ENCODE measurements around the gene PNLIP. TPM values are rescaled to one million over a fixed set of nuclear protein-coding genes. Genes with fewer than 3 reads are reported as not detected.
A peak's percentile ranks its signal among the peaks of the same experiment; 100 is the strongest.

Gene PNLIP
- total RNA-seq (1 to 10 TPM in 3 of 5 donors, not detected in 2; 2.3 to 3.1 (median 2.6) TPM), total RNA-seq (0 reads per million in 29 experiments)
- total RNA-seq (2013), result not detected

- no peaks in the 10 kb centered on the region for H3K4me1 Mint-ChIP-seq
- peaks cover 0 to under 1% (median 0%) of the 10 kb centered on the region in 3 donors for H3K9me3 Mint-ChIP-seq
- Histone ChIP-seq H3K4me3 (ENCODE audit: control insufficient read depth in 1 of 2, extremely low read depth in 1 of 2, low read length in 1 of 2) (no peak within 1 kb of the TSS), H3K36me3 (ENCODE audit: control insufficient read depth in 2 of 2, extremely low read depth in 1 of 2, insufficient read depth in 1 of 2, low read length in 1 of 2) (no peaks in the 10 kb centered on the region), H3K27ac (ENCODE audit: low read length) (no peak within 1 kb of the TSS), H3K27me3 (replicated peaks in 1 of 2; ENCODE audit: control insufficient read depth in 2 of 2, extremely low read depth in 1 of 2, insufficient read depth in 2 of 2, low read length in 1 of 2) (no peaks in the 10 kb centered on the region), H3K9me3 (no peaks in the 10 kb centered on the region), H3K4me1 (ENCODE audit: control insufficient read depth in 1 of 2, extremely low read depth in 1 of 2, insufficient read depth in 2 of 2, low read length in 2 of 2) (no peaks in the 10 kb centered on the region)
- H3K36me3 Mint-ChIP-seq, result no peaks in the 10 kb centered on the region
- H3K4me3 Mint-ChIP-seq, result no peak within 1 kb of the TSS
- no peak within 1 kb of the TSS for H3K27ac Mint-ChIP-seq
- ChIA-PET CTCF (interaction anchor here in 1 of 2 donors (0.5 kb wide), 1 partner anchor 73 kb away, joined by 3 read pairs; no protein-coding TSS in a partner anchor), POLR2A (no interaction called here)
- WGBS (ENCODE audit: insufficient coverage), result 89% methylated on average over 1 of the region's 8 CpGs
- peaks cover 0 to 7% of the 10 kb centered on the region in 2 donors for H3K27me3 Mint-ChIP-seq
- ATAC-seq (replicated peaks in 1 of 4) (no peak), DNase-seq (no peak)
Measured at GRCh38 chr10:116545756-116546155, at the start of gene PNLIP. TSS of gene PNLIP (plus strand) at chr10:116545931. CDS start at chr10:116546093, 162 bp downstream.

DNA sequence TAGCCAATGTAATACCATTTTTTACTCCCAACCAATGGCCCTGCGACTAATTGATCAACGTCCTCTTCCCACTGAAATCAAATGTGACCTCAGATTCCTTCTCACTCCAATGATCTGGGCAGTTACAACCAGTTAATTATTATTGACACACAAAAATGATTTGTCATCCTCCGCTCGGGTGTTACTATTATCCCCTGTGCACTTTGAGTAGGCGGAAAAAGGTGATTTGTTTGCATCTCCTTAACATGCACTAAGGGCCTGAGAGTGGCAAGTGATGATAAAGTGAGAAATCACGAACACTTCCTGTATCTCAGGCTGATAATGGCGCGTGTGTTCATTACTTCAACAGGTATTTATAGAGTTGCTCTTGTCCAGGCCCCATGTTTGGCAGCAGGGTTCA is 40.9 kb upstream of the PNLIP start:
- no peaks in the 10 kb centered on the region for H3K9me3 ChIP-seq
- CTCF ChIA-PET, result no interaction called here
- no peaks in the 10 kb centered on the region for H3K36me3 ChIP-seq (ENCODE audit: control insufficient read depth in 2 of 2, extremely low read depth in 1 of 2, insufficient read depth in 1 of 2, low read length in 1 of 2)
- Mint-ChIP-seq H3K4me3 (no peak overlapping the region), H3K27ac (no peak overlapping the region), H3K4me1 (no peaks in the 10 kb centered on the region), H3K9me3 (peaks cover 0 to 15% (median 4%) of the 10 kb centered on the region in 3 donors), H3K36me3 (no peaks in the 10 kb centered on the region), H3K27me3 (peaks cover 0 to 5% of the 10 kb centered on the region in 2 donors)
- H3K4me1 ChIP-seq (ENCODE audit: control insufficient read depth in 1 of 2, extremely low read depth in 1 of 2, insufficient read depth in 2 of 2, low read length in 2 of 2), result no peaks in the 10 kb centered on the region
- POLR2A ChIA-PET, result no interaction called here
- no peak overlapping the region for H3K4me3 ChIP-seq (ENCODE audit: control insufficient read depth in 1 of 2, extremely low read depth in 1 of 2, low read length in 1 of 2)
- ATAC-seq (replicated peaks in 1 of 4), result no peak
- no peak overlapping the region for H3K27ac ChIP-seq (ENCODE audit: low read length)
- WGBS (ENCODE audit: insufficient coverage), result 55% methylated on average over 2 of the region's 8 CpGs
- no peak for DNase-seq
- H3K27me3 ChIP-seq (replicated peaks in 1 of 2; ENCODE audit: control insufficient read depth in 2 of 2, extremely low read depth in 1 of 2, insufficient read depth in 2 of 2, low read length in 1 of 2), result no peaks in the 10 kb centered on the region

GRCh38 chr10:116510565-116510964 is 35.2 kb upstream of the PNLIP start:
- Mint-ChIP-seq H3K36me3 (no peaks in the 10 kb centered on the region), H3K4me1 (no peaks in the 10 kb centered on the region), H3K4me3 (no peak overlapping the region), H3K27me3 (peaks cover 2 to 10% of the 10 kb centered on the region in 2 donors), H3K27ac (no peak overlapping the region), H3K9me3 (peaks cover 0 to 7% (median 0%) of the 10 kb centered on the region in 3 donors)
- Histone ChIP-seq H3K9me3 (no peaks in the 10 kb centered on the region), H3K36me3 (ENCODE audit: control insufficient read depth in 2 of 2, extremely low read depth in 1 of 2, insufficient read depth in 1 of 2, low read length in 1 of 2) (no peaks in the 10 kb centered on the region), H3K4me3 (ENCODE audit: control insufficient read depth in 1 of 2, extremely low read depth in 1 of 2, low read length in 1 of 2) (no peak overlapping the region), H3K27ac (ENCODE audit: low read length) (no peak overlapping the region), H3K4me1 (ENCODE audit: control insufficient read depth in 1 of 2, extremely low read depth in 1 of 2, insufficient read depth in 2 of 2, low read length in 2 of 2) (no peaks in the 10 kb centered on the region), H3K27me3 (replicated peaks in 1 of 2; ENCODE audit: control insufficient read depth in 2 of 2, extremely low read depth in 1 of 2, insufficient read depth in 2 of 2, low read length in 1 of 2) (peaks cover 0 to 3% of the 10 kb centered on the region in 2 experiments)
- POLR2A ChIA-PET, result no interaction called here
- ATAC-seq (replicated peaks in 1 of 4) (no peak), DNase-seq (no peak)
- no CpG with 5 or more reads among the region's 3 CpGs for WGBS (ENCODE audit: insufficient coverage)
- CTCF ChIA-PET, result interaction anchor here in 1 of 2 donors (1.6 kb wide), 1 partner anchor 15 kb away, joined by 6 read pairs; no protein-coding TSS in a partner anchor

GRCh38 chr10:116511365-116511764 is 34.4 kb upstream of the PNLIP start:
- peaks cover 2 to 10% of the 10 kb centered on the region in 2 donors for H3K27me3 Mint-ChIP-seq
- Histone ChIP-seq H3K4me3 (ENCODE audit: control insufficient read depth in 1 of 2, extremely low read depth in 1 of 2, low read length in 1 of 2) (no peak overlapping the region), H3K27ac (ENCODE audit: low read length) (no peak overlapping the region), H3K9me3 (no peaks in the 10 kb centered on the region), H3K27me3 (replicated peaks in 1 of 2; ENCODE audit: control insufficient read depth in 2 of 2, extremely low read depth in 1 of 2, insufficient read depth in 2 of 2, low read length in 1 of 2) (peaks cover 0 to 3% of the 10 kb centered on the region in 2 experiments), H3K36me3 (ENCODE audit: control insufficient read depth in 2 of 2, extremely low read depth in 1 of 2, insufficient read depth in 1 of 2, low read length in 1 of 2) (no peaks in the 10 kb centered on the region), H3K4me1 (ENCODE audit: control insufficient read depth in 1 of 2, extremely low read depth in 1 of 2, insufficient read depth in 2 of 2, low read length in 2 of 2) (no peaks in the 10 kb centered on the region)
- no peaks in the 10 kb centered on the region for H3K36me3 Mint-ChIP-seq
- H3K4me3 Mint-ChIP-seq, result no peak overlapping the region
- no CpG with 5 or more reads among the region's 3 CpGs for WGBS (ENCODE audit: insufficient coverage)
- H3K27ac Mint-ChIP-seq, result no peak overlapping the region
- H3K9me3 Mint-ChIP-seq, result peaks cover 0 to 7% (median 0%) of the 10 kb centered on the region in 3 donors
- no peaks in the 10 kb centered on the region for H3K4me1 Mint-ChIP-seq
- POLR2A ChIA-PET, result interaction anchor here in 1 of 2 donors (0.7 kb wide), 1 partner anchor 15 kb away, joined by 3 read pairs; no protein-coding TSS in a partner anchor
- CTCF ChIA-PET, result interaction anchor here (0.6 to 0.7 kb wide), 2 partner anchors 19 to 108 kb away, joined by 3 to 9 read pairs; no protein-coding TSS in a partner anchor
- DNase-seq (no peak), ATAC-seq (replicated peaks in 1 of 4) (no peak)

GRCh38 chr10:116521424-116522290 is 24.1 kb upstream of the PNLIP start:
- no peak overlapping the region for H3K4me3 Mint-ChIP-seq
- Histone ChIP-seq H3K9me3 (no peaks in the 10 kb centered on the region), H3K4me1 (ENCODE audit: control insufficient read depth in 1 of 2, extremely low read depth in 1 of 2, insufficient read depth in 2 of 2, low read length in 2 of 2) (no peaks in the 10 kb centered on the region), H3K4me3 (ENCODE audit: control insufficient read depth in 1 of 2, extremely low read depth in 1 of 2, low read length in 1 of 2) (no peak overlapping the region), H3K27ac (ENCODE audit: low read length) (no peak overlapping the region), H3K27me3 (replicated peaks in 1 of 2; ENCODE audit: control insufficient read depth in 2 of 2, extremely low read depth in 1 of 2, insufficient read depth in 2 of 2, low read length in 1 of 2) (peaks cover 0 to 2% of the 10 kb centered on the region in 2 experiments), H3K36me3 (ENCODE audit: control insufficient read depth in 2 of 2, extremely low read depth in 1 of 2, insufficient read depth in 1 of 2, low read length in 1 of 2) (no peaks in the 10 kb centered on the region)
- H3K36me3 Mint-ChIP-seq, result no peaks in the 10 kb centered on the region
- no peak for ATAC-seq (replicated peaks in 1 of 4)
- H3K27ac Mint-ChIP-seq, result no peak overlapping the region
- peaks cover 0 to 6% of the 10 kb centered on the region in 2 donors for H3K27me3 Mint-ChIP-seq
- no peaks in the 10 kb centered on the region for H3K9me3 Mint-ChIP-seq
- ChIA-PET CTCF (interaction anchor here in 1 of 2 donors (1.0 kb wide), 1 partner anchor 12 kb away, joined by 3 read pairs; no protein-coding TSS in a partner anchor), POLR2A (no interaction called here)
- H3K4me1 Mint-ChIP-seq, result no peaks in the 10 kb centered on the region
- 50% methylated on average over 2 of the region's 10 CpGs for WGBS (ENCODE audit: insufficient coverage)
- DNase-seq, result peak in 4 of 35 experiments; percentile 2 to 37 (median 8)

DNA sequence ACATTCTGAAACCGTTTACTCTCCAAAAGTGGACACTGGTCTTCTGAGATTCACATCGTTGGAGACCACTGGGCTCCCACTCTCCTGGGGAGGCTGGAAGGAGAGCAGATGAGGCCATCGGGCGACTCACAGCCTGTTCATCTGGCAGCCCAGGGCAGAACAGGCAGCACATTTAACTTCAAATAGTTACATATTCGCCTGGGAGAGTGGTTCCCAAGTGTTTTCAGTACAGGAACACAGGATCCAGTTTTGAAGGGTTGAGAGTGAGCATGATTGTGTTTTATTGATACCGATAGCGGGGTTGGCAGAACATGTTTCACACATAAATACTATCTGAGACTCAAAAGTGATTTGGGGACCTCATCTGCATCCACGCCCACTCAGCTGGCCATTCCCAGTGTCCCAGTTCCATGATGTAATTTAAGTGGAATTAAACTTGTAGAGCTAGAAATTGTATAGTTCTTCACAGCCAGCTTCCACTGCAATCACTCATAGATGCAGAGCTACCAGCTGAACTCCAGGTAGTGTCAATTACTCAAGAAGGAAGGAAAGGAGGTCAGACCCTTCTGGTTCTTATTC is 22.8 kb upstream of the PNLIP start:
- H3K27me3 ChIP-seq (replicated peaks in 1 of 2; ENCODE audit: control insufficient read depth in 2 of 2, extremely low read depth in 1 of 2, insufficient read depth in 2 of 2, low read length in 1 of 2), result peaks cover 0 to 2% of the 10 kb centered on the region in 2 experiments
- WGBS (ENCODE audit: insufficient coverage), result 79% methylated on average over 2 of the region's 8 CpGs
- ATAC-seq (replicated peaks in 1 of 4) (no peak), DNase-seq (no peak)
- H3K27ac ChIP-seq (ENCODE audit: low read length), result no peak overlapping the region
- H3K27me3 Mint-ChIP-seq, result peaks cover 4 to 6% of the 10 kb centered on the region in 2 donors
- ChIA-PET CTCF (no interaction called here), POLR2A (no interaction called here)
- H3K4me3 ChIP-seq (ENCODE audit: control insufficient read depth in 1 of 2, extremely low read depth in 1 of 2, low read length in 1 of 2), result no peak overlapping the region
- H3K4me3 Mint-ChIP-seq, result no peak overlapping the region
- H3K36me3 ChIP-seq (ENCODE audit: control insufficient read depth in 2 of 2, extremely low read depth in 1 of 2, insufficient read depth in 1 of 2, low read length in 1 of 2), result no peaks in the 10 kb centered on the region
- H3K27ac Mint-ChIP-seq, result no peak overlapping the region
- no peaks in the 10 kb centered on the region for H3K36me3 Mint-ChIP-seq
- H3K9me3 ChIP-seq, result no peaks in the 10 kb centered on the region
- no peaks in the 10 kb centered on the region for H3K9me3 Mint-ChIP-seq
- no peaks in the 10 kb centered on the region for H3K4me1 ChIP-seq (ENCODE audit: control insufficient read depth in 1 of 2, extremely low read depth in 1 of 2, insufficient read depth in 2 of 2, low read length in 2 of 2)
- H3K4me1 Mint-ChIP-seq, result no peaks in the 10 kb centered on the region
